ENCODE measurements around the gene VPS13A.

Gene VPS13A

GRCh38 chr9:77463151-77463550 is 285.8 kb downstream of the VPS13A start:
- no peak for DNase-seq

GRCh38 chr9:77464661-77465060 is 287.3 kb downstream of the VPS13A start:
- no peak for DNase-seq

GRCh38 chr9:77469515-77470231 is 292.3 kb downstream of the VPS13A start:
- no peak for DNase-seq
